HUES48 (cell line): Measurements from ENCODE around the gene FN3K.

Experiments used
- H3K27ac ChIP-seq: one replicate; pipeline ENCODE4 v1.7.0; 2013; ENCODE audit warnings: low read depth, low read length, inconsistent platforms
- H3K27me3 ChIP-seq: 2 replicates; pipeline ENCODE4 v1.6.1; 2013; ENCODE audit warnings: mild to moderate bottlenecking, low read length; ENCODE audit not compliant: control insufficient read depth, insufficient read depth
- H3K36me3 ChIP-seq: 2 replicates; pipeline ENCODE4 v1.6.1; 2013; ENCODE audit warnings: low read length; ENCODE audit not compliant: control insufficient read depth, insufficient read depth
- H3K4me1 ChIP-seq: 2 replicates; pipeline ENCODE4 v1.6.1; 2013; ENCODE audit warnings: mild to moderate bottlenecking, low read length; ENCODE audit not compliant: control insufficient read depth, insufficient read depth
- H3K4me3 ChIP-seq: 2 replicates; pipeline ENCODE4 v1.5.1; 2013; ENCODE audit warnings: mild to moderate bottlenecking, low read depth, low read length
- H3K9ac ChIP-seq: 2 replicates; pipeline ENCODE4 v1.6.1; 2013; ENCODE audit warnings: mild to moderate bottlenecking, low read depth, low read length, moderate library complexity
- H3K9me3 ChIP-seq: 2 replicates; pipeline ENCODE4 v1.6.1; 2013; ENCODE audit warnings: low read length; ENCODE audit not compliant: control insufficient read depth, insufficient read depth

The FN3K gene

DNA sequence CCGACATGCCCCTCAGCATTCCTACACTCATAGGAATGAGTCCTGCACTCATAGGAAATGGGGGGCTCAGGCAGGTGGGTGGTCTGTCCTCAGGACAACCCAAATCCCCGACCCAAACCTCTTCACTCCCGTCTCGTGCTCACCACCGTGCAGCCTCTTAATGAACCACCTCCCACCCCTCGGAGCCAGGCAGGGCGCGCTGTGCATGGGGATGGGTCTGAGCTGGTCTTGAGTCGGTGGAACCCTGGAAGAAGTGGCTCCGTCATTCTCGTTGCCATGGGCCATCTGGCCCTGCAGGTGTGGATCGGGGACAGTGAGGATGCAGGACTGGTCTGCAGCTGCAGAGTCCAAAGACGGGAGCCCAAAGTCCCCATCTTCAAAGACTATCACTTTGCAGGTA, 30.5 kb upstream of the FN3K start:
- no peak overlapping the region for H3K27ac ChIP-seq
- no peaks in the 10 kb centered on the region for H3K36me3 ChIP-seq
- H3K4me1 ChIP-seq, result no peaks in the 10 kb centered on the region
- no peaks in the 10 kb centered on the region for H3K9me3 ChIP-seq
- no peak overlapping the region for H3K9ac ChIP-seq
- H3K4me3 ChIP-seq, result no peak overlapping the region
- peaks cover 7% of the 10 kb centered on the region; the same call in 1 of the 2 replicates for H3K27me3 ChIP-seq

DNA sequence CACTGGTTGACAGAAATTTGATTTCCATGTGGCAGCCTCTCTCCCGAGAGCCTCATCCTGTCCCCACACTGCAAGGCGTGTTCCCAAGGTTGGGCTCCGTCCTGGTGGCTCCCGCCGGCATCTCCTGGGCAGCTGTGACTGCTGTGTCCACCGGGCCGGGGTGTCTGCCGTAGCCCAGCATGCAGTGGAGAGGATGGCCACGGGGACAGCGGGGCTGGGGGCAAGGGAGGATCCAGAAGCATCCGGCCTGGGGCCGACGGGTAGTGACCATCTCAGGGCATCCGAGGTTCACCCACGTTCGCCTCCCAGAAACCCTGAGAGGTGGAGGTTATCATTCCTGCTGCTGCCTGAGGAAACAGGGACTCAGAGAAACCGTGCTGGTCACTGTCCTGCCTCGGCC, 29.7 kb upstream of the FN3K start:
- H3K27ac ChIP-seq, result no peak overlapping the region
- no peaks in the 10 kb centered on the region for H3K36me3 ChIP-seq
- H3K9me3 ChIP-seq, result no peaks in the 10 kb centered on the region
- no peak overlapping the region for H3K9ac ChIP-seq
- H3K27me3 ChIP-seq, result peaks cover 5% of the 10 kb centered on the region; the same call in 1 of the 2 replicates
- H3K4me3 ChIP-seq, result no peak overlapping the region
- H3K4me1 ChIP-seq, result no peaks in the 10 kb centered on the region

DNA sequence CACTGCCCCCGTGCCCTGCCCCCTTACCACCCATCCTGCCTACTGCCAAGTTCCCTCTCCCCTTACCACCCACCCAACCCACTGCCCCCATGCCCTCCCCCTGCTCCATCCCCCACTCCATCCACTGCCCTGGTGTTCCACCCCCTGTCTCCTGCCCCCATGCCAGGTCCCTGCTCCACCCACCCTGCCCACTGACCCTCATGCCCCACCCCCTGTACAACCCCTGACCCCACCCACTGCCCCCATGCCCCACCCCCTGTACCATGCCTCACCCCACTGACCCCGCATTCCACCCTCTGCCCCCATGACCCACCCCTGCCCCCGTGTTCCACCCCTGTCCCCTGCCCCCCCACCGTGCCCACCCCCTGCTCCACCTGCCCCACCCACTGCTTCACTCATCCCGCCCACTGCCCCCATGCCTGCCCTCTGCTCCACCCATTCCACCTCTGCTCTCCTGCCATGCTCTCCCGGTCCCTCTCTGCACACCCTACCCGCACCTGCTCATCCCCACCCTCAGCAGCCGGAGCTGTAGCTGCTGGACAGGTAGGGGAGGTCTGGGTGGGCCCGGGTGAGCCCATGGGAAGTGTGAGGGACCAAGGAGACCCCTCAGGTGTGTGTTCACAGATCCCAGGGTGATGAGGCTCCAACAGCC, 26.3 kb upstream of the FN3K start:
- no peak overlapping the region for H3K27ac ChIP-seq
- H3K4me1 ChIP-seq, result no peaks in the 10 kb centered on the region
- no peak overlapping the region for H3K4me3 ChIP-seq
- H3K36me3 ChIP-seq, result no peaks in the 10 kb centered on the region
- H3K27me3 ChIP-seq, result 0 out of 2 replicates have a peak, but pooled peaks cover 3% of the 10 kb centered on the region
- no peaks in the 10 kb centered on the region for H3K9me3 ChIP-seq
- H3K9ac ChIP-seq, result no peak overlapping the region

DNA sequence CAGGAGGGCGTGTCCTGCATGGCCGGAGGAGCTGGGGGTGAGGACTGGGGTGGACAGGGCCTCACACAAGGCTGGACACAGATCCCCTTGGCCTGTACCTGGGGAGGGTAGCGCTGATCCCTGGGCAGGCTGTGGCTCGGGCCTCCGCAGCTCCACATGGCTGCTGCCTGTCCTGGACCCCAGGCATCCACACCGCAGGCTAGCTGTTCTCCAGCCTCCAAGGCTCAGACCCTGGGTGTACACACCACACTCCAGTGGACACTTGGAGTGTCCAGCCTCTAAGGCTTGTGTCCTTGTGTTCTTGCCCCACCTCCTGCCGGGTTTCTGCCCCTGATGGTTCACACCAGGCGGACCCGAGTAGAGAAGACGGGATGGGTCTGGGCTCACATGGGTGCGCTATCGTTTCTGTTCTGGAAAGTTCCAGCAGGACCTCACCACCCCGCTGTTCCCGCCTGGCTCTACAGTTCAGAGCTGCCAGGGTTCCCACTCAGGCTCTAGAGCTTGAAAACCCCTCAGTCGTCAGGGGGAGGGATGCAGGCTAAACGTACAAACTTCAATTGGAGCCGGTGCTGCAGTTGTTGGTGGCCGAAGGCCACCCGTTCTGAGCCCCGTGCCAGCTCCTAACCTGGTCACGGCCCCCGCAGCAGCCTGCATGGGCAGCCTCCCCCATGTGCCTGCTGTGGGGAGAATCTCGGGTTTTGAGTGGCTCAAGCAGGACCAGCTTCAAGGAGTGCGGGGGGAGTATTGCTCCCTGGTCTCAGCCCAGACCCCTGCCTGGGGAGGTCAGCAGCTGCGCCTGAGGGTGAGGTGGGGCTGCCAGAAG, 25.5 kb upstream of the FN3K start:
- no peak overlapping the region for H3K4me3 ChIP-seq
- no peaks in the 10 kb centered on the region for H3K4me1 ChIP-seq
- no peaks in the 10 kb centered on the region for H3K9me3 ChIP-seq
- no peaks in the 10 kb centered on the region for H3K36me3 ChIP-seq
- no peak overlapping the region for H3K27ac ChIP-seq
- no peak overlapping the region for H3K9ac ChIP-seq
- H3K27me3 ChIP-seq, result 0 out of 2 replicates have a peak, but pooled peaks cover 3% of the 10 kb centered on the region

DNA sequence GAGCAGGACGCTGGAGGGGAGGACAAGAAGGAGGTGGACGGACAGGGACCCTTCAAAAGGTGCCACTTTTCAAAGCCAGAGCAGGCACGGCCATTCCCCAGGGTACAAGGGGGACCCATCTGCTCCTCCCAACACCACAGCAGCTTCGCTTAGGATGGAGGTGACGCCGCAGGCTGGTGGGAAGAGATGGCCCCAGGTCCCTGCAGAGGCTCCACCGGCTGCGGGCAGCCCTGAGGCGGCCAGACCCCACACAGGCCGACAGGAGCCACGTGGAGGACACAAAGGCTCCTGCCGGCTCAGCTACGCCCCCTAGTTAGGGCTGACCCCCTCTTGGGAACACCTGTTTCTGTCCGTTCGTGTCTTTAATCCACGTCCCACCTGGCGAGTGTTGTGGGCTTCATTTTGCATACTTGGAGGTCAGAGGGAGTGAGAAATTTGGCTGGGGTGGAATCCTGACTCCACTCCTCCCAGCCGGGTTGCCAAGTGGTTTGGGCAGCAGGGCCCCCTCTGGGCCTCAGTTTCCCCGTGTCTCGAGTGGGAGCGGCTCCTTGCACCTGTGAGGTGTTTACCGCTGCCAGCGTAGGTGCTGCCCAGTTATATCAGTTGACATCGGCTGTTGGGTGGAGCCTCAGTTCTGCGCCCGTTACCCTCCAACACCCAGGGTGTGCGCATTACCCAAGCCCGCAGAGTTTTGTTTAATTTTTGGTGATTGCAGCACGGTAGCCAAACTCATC, 24.7 kb upstream of the FN3K start:
- 0 out of 2 replicates have a peak, but pooled peaks cover 3% of the 10 kb centered on the region for H3K27me3 ChIP-seq
- no peak overlapping the region for H3K9ac ChIP-seq
- no peaks in the 10 kb centered on the region for H3K36me3 ChIP-seq
- no peak overlapping the region for H3K4me3 ChIP-seq
- no peaks in the 10 kb centered on the region for H3K4me1 ChIP-seq
- H3K9me3 ChIP-seq, result no peaks in the 10 kb centered on the region
- no peak overlapping the region for H3K27ac ChIP-seq

DNA sequence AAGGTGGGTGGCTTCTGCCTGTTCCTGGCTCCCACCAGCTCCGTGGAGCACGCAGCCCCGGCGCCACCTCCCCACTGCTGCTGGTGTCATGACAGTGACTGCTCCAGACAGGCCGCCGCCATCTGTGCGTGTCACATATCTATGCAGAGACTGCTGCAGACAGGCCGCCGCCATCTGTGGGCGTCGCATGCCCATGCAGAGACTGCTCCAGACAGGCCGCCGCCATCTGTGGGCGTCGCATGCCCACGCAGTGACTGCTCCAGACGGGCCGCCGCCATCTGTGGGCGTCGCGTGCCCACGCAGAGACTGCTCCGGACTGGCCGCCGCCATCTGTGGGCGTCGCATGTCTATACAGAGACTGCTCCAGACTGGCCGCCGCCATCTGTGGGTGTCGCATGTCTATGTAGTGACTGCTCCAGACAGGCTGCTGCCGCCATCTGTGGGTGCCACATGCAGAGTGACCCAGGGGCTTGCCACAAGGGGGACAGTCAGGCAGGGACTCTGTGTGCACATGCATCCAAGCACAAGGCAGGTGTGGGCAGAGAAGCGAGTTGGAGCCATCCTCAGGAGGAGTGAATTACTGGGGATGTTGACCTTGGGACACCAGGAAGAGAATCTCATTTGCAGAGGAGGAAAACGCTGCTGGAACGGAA, 22.2 kb upstream of the FN3K start:
- H3K27me3 ChIP-seq, result 0 out of 2 replicates have a peak, but pooled peaks cover 3% of the 10 kb centered on the region
- no peaks in the 10 kb centered on the region for H3K36me3 ChIP-seq
- H3K27ac ChIP-seq, result no peak overlapping the region
- H3K4me3 ChIP-seq, result no peak overlapping the region
- no peaks in the 10 kb centered on the region for H3K9me3 ChIP-seq
- no peak overlapping the region for H3K9ac ChIP-seq
- H3K4me1 ChIP-seq, result no peaks in the 10 kb centered on the region

DNA sequence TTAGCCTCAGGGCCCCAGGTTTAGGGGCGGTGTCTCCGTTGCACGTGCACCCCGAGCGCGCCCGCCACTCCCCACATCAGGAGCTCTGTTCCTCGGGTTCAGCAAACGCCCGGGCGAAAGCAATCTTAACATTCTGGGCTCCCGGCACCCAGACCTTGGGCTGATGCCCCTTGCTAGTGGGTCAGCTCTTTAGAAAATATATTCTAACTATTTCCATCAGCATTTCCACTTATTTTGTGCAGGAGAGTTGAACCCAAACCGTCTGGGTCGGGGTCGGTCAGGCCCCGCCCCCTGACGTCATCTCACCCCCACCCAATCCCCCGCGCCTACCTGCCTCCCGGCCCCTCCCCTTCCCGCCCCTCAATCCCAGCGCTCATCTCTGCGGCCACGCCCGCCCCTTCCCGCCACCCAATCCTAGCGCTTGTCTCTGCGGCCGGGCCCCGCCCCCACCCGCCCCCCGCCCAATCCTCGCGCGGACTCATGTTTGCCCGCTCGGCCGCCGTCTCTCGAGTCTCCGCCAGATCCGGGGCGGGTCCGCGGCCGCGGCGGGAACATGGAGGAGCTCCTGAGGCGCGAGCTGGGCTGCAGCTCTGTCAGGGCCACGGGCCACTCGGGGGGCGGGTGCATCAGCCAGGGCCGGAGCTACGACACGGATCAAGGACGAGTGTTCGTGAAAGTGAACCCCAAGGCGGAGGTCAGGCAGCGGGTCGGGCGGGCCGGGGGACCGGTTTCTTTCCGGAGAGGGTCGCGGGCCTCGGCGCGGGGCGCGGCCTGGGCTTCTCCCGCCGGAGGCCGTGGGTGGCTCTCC, 19.0 kb upstream of the FN3K start, which contains the start of gene FN3KRP:
Gene FN3KRP (plus strand): TSS at position 504 of the 808 bp plus-strand sequence. CDS start 50 bp downstream, at position 554.
- Histone ChIP-seq H3K4me1 (no peaks in the 10 kb centered on the region), H3K9me3 (no peaks in the 10 kb centered on the region), H3K9ac (peak within 1 kb of the TSS; percentile 45; the same call in 1 of the 2 replicates), H3K4me3 (peak within 1 kb of the TSS; percentile 85), H3K36me3 (peaks cover 9% of the 10 kb centered on the region), H3K27ac (peak within 1 kb of the TSS; percentile 62), H3K27me3 (no peaks in the 10 kb centered on the region)

DNA sequence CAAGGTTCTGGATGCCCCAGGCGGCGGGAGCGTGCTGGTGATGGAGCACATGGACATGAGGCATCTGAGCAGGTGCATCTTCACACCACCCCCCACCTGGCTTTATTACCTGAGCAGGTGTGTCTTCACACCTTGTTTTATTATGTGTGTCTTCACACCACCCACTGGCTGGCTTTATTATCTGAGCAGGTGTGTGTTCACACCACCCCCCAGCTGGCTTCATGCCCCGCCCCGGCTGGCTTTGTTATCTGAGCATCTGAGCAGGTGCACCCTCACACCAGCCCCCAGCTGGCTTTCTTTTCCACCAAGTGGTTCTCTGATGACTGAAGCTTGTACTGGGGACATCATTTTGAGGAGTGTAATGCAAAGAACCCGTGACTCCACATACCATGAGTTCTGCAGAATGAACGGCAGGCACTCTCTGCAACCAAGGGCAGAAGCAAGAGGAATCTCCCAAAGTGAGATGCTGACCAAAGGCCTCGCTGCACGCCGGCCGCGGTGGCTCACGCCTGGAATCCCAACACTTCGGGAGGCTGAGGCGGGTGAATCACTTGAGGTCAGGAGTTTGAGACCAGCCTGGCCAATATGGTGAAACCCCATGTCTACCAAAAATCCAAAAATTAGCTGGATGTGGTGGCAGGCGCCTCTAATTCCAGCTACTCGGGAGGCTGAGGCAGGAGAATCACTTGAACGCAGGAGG, 16.3 kb upstream of the FN3K start:
- Histone ChIP-seq H3K4me3 (no peak overlapping the region), H3K27me3 (no peaks in the 10 kb centered on the region), H3K9me3 (no peaks in the 10 kb centered on the region), H3K36me3 (peaks cover 22% of the 10 kb centered on the region), H3K4me1 (no peaks in the 10 kb centered on the region), H3K9ac (no peak overlapping the region), H3K27ac (no peak overlapping the region)

DNA sequence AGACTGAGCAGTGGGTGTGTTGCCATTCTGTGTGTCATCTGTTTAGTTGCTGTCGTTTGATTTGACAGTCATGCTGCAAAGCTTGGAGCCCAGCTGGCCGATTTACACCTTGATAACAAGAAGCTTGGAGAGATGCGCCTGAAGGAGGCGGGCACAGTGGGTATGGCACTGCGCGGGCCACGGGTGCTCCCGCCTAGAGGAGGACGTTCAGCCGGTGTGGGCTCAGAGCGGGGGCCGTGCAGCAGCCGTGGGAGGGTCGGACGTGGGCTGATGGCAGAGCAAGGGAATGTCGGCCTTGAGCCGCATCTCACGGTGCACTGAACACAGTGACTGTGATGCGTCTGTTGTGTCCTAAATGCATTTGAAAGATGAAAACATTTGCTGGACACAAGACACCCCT, 15.2 kb upstream of the FN3K start:
- H3K4me3 ChIP-seq, result no peak overlapping the region
- H3K9me3 ChIP-seq, result no peaks in the 10 kb centered on the region
- peaks cover 22% of the 10 kb centered on the region for H3K36me3 ChIP-seq
- H3K27ac ChIP-seq, result no peak overlapping the region
- no peaks in the 10 kb centered on the region for H3K4me1 ChIP-seq
- no peaks in the 10 kb centered on the region for H3K27me3 ChIP-seq
- H3K9ac ChIP-seq, result no peak overlapping the region
